HepG2 (cell line): Measurements from ENCODE around the gene CKAP5. TPM values are rescaled to one million over a fixed set of nuclear protein-coding genes. Genes with fewer than 3 reads are reported as not detected.
A peak's percentile ranks its signal among the peaks of the same experiment; 100 is the strongest.

Source experiments
- ATAC-seq: fragments of 200-7000 bp; cut with Tn5 transposase; 3 replicates; pipeline ENCODE4 v1.9.1; 2020; ENCODE audit warnings: mild to moderate bottlenecking, moderate library complexity
- BruUV-seq: library from RNA; stranded (reverse); fragments of 400-500 nt; replicated peaks from 2 replicates; lab custom pipeline; 2021; lab: Mats Ljungman, UMichigan
- CTCF ChIA-PET: fragments of 300-600 bp; formaldehyde crosslinking; extraction: SDS; loops from one replicate; lab custom pipeline; 2021; ENCODE audit warnings: low total read pairs, inconsistent platforms, low intra/inter-chr PET ratio; lab: Yijun Ruan, JAX
- POLR2A ChIA-PET: fragments of 350-600 bp; sonication (Branson Sonifier 250); formaldehyde crosslinking; loops from one replicate; lab custom pipeline; 2020; ENCODE audit warnings: antibody characterized with exemption, inconsistent platforms; lab: Yijun Ruan, JAX
- DNase-seq: peaks from one replicate; pipeline ENCODE4 v3.0.0-alpha.2; 2015; ENCODE audit warnings: low spot score
- FAIRE-seq: peaks from 3 replicates; lab custom pipeline; 2011; peaks lifted over from hg19 to GRCh38; lab: Jason Lieb, UNC
- H2AFZ ChIP-seq: one replicate; pipeline ENCODE4 v1.6.1; 2011; ENCODE audit warnings: low read length, inconsistent platforms
- H3K27ac ChIP-seq: fragments of 300-600 bp; 3 replicates; pipeline ENCODE4 v1.8.0; 2011; ENCODE audit warnings: mixed run types, mild to moderate bottlenecking, mixed read lengths, low read length, inconsistent platforms; ENCODE audit not compliant: insufficient read depth; ENCODE audit errors: extremely low read length
- H3K27me3 ChIP-seq, 2 experiments: fragments of 200-600 bp in 1 of 2; 2 replicates in 1 of 2; 3 replicates in 1 of 2; pipeline versions ENCODE4 v1.6.0 to v1.8.0; 2011; ENCODE audit warnings: low read length in 2 of 2, mild to moderate bottlenecking in 2 of 2, moderate library complexity in 2 of 2, inconsistent platforms in 1 of 2; ENCODE audit not compliant: insufficient read depth in 2 of 2, control insufficient read depth in 1 of 2
- H3K36me3 ChIP-seq, 2 experiments: fragments of 200-600 bp in 1 of 2; replicated peaks in 1 of 2; 2 replicates in 1 of 2; 3 replicates in 1 of 2; pipeline versions ENCODE4 v1.5.1 to v1.8.0; 2011; ENCODE audit warnings: low read length in 2 of 2, inconsistent platforms in 1 of 2; ENCODE audit not compliant: insufficient read depth in 2 of 2, control insufficient read depth in 1 of 2
- H3K4me1 ChIP-seq: 2 replicates; pipeline ENCODE4 v1.5.1; 2012; ENCODE audit warnings: low read length, inconsistent platforms; ENCODE audit not compliant: insufficient read depth
- H3K4me2 ChIP-seq: 2 replicates; pipeline ENCODE4 v1.6.0; 2011; ENCODE audit warnings: low read depth, low read length, inconsistent platforms
- H3K4me3 ChIP-seq, 3 experiments: fragments of 200-600 bp in 1 of 3; sonication (generic), shearing (Covaris generic) in 1 of 3; replicated peaks in 1 of 3; 2 replicates each; pipeline ENCODE4 v1.5.1; 2011 to 2016; ENCODE audit warnings: low read length in 3 of 3, inconsistent platforms in 2 of 3, low read depth in 2 of 3, mild to moderate bottlenecking in 2 of 3, control low read depth in 1 of 3, mixed read lengths in 1 of 3; ENCODE audit not compliant: insufficient read depth in 1 of 3
- H3K79me2 ChIP-seq: one replicate; pipeline ENCODE4 v1.6.1; 2011; ENCODE audit warnings: low read length, inconsistent platforms; ENCODE audit not compliant: insufficient read depth
- H3K9ac ChIP-seq: 2 replicates; pipeline ENCODE4 v1.6.0; 2011; ENCODE audit warnings: mild to moderate bottlenecking, low read depth, low read length, inconsistent platforms; ENCODE audit not compliant: insufficient read depth
- H3K9me3 ChIP-seq: 2 replicates; pipeline ENCODE4 v1.5.1; 2012; ENCODE audit warnings: mild to moderate bottlenecking, low read length
- H4K20me1 ChIP-seq: 2 replicates; pipeline ENCODE4 v1.6.0; 2011; ENCODE audit warnings: inconsistent platforms, mild to moderate bottlenecking, low read length, moderate library complexity; ENCODE audit not compliant: insufficient read depth
- AGO1 ChIP-seq: fragments of 200-400 bp; formaldehyde crosslinking; IDR thresholded peaks from 2 replicates; pipeline ENCODE4 v1.6.1; 2017; ENCODE audit warnings: mild to moderate bottlenecking, low read depth, low read length, moderate library complexity; ENCODE audit not compliant: poor library complexity, severe bottlenecking
- AKAP8 ChIP-seq: sonication (generic); formaldehyde crosslinking; IDR thresholded peaks from 2 replicates; pipeline ENCODE4 v1.5.1; 2020; ENCODE audit warnings: mild to moderate bottlenecking, missing genetic modification reagents
- ATF2 ChIP-seq: sonication (generic); formaldehyde crosslinking; IDR thresholded peaks from 2 replicates; pipeline ENCODE4 v1.4.0; 2020; ENCODE audit warnings: missing genetic modification reagents
- ELF3 ChIP-seq: IDR thresholded peaks from 2 replicates; pipeline ENCODE4 v1.6.1; 2016; ENCODE audit warnings: missing genetic modification reagents, missing compliant biosample characterization
- KDM5B ChIP-seq: sonication (generic); formaldehyde crosslinking; IDR thresholded peaks from 2 replicates; pipeline ENCODE4 v1.4.0; 2020; ENCODE audit warnings: missing genetic modification reagents, mild to moderate bottlenecking, borderline replicate concordance
- NFATC3 ChIP-seq: sonication (generic); formaldehyde crosslinking; IDR thresholded peaks from 2 replicates; pipeline ENCODE4 v1.5.1; 2020; ENCODE audit warnings: mild to moderate bottlenecking, missing genetic modification reagents
- POLR2A ChIP-seq, 2 experiments: IDR thresholded peaks; 2 replicates each; pipeline ENCODE4 v1.6.1; 2011; ENCODE audit warnings: low read depth in 2 of 2, low read length in 2 of 2, mild to moderate bottlenecking in 1 of 2, moderate library complexity in 1 of 2; ENCODE audit not compliant: insufficient read depth in 1 of 2
- POLR2G ChIP-seq: fragments of 200-400 bp; formaldehyde crosslinking; IDR thresholded peaks from 2 replicates; pipeline ENCODE4 v1.6.1; 2018; ENCODE audit warnings: mild to moderate bottlenecking, low read depth, low read length, moderate library complexity
- REST ChIP-seq, 2 experiments: IDR thresholded peaks; 2 replicates each; pipeline ENCODE4 v1.6.1; 2011 to 2012; ENCODE audit warnings: low read length in 2 of 2, borderline replicate concordance in 1 of 2, low read depth in 1 of 2, mild to moderate bottlenecking in 1 of 2, moderate library complexity in 1 of 2
- SRY ChIP-seq: sonication (generic); formaldehyde crosslinking; IDR thresholded peaks from 2 replicates; pipeline ENCODE4 v1.8.0; 2022; ENCODE audit warnings: mild to moderate bottlenecking, missing genetic modification reagents
- ZNF253 ChIP-seq: sonication (generic); formaldehyde crosslinking; IDR thresholded peaks from 2 replicates; pipeline ENCODE4 v1.8.0; 2022; ENCODE audit warnings: mild to moderate bottlenecking, missing genetic modification reagents, borderline replicate concordance
- ZNF501 ChIP-seq: sonication (generic); formaldehyde crosslinking; IDR thresholded peaks from 2 replicates; pipeline ENCODE4 v1.5.1; 2020; ENCODE audit warnings: mild to moderate bottlenecking, moderate library complexity, missing genetic modification reagents
- ZNF788 ChIP-seq: sonication (generic); formaldehyde crosslinking; IDR thresholded peaks from 2 replicates; pipeline ENCODE4 v1.5.0; 2020; ENCODE audit warnings: mild to moderate bottlenecking, missing genetic modification reagents, borderline replicate concordance
- ZSCAN30 ChIP-seq: sonication (generic); formaldehyde crosslinking; IDR thresholded peaks from 2 replicates; pipeline ENCODE4 v1.5.0; 2020; ENCODE audit warnings: mild to moderate bottlenecking, missing genetic modification reagents
- WGBS: methylation state at CpG from one replicate; pipeline ENCODE4 v1.1.6; 2017; ENCODE audit warnings: low lambda C conversion rate; 5-methylcytosine and 5-hydroxymethylcytosine counted together
- in situ Hi-C: cut with HindIII; loops from 2 replicates; pipeline ENCODE4 v1.10.0; 2017; ENCODE audit warnings: low pct_unique_long_range_greater_than_20kb; ENCODE audit not compliant: extremely low pct_ligation_motif_present
- intact Hi-C: fragments of 100-400 bp; cut with micrococcal nuclease; formaldehyde crosslinking; loops from one replicate; pipeline ENCODE4 v1.10.0; 2022; ENCODE audit not compliant: unreplicated experiment
- polyA plus RNA-seq, 8 experiments: library from polyadenylated mRNA; depleted of rRNA in 3 of 8; stranded (reverse) in 7 of 8; unstranded in 1 of 8; fragments of >200 nt; fragmentation: Illumina TruSeq in 4 of 8; extraction: Trizol in 4 of 8; gene quantifications; 2 replicates each; pipeline versions ENCODE4 v1.2.1 to v1.2.3, GENCODE V29; 2011 to 2016; ENCODE audit warnings: low read depth in 4 of 8, missing spikeins in 1 of 8, mixed read lengths in 1 of 8; ENCODE audit not compliant: insufficient read depth in 1 of 8
- total RNA-seq, 5 experiments: library from RNA; depleted of rRNA; stranded (reverse); fragments of >200 nt; fragmentation: Illumina TruSeq; extraction: Trizol; gene quantifications; 2 replicates each; pipeline ENCODE4 v1.2.3, GENCODE V29; 2016; ENCODE audit warnings: low read depth in 1 of 5

CKAP5 gene
- total and polyA plus RNA-seq, 2 of the 13 experiments (the other 11 are each of a cell fraction or from before 2014, with no cell fraction given) = 79.2 to 103 TPM

- Histone ChIP-seq H3K4me3 (no peak overlapping the region), H2AFZ (no peak overlapping the region), H3K27me3 (no peaks in the 10 kb centered on the region), H3K4me2 (no peak overlapping the region), H3K27ac (no peak overlapping the region), H3K9ac (no peak overlapping the region), H3K79me2 (no peaks in the 10 kb centered on the region), H3K9me3 (no peaks in the 10 kb centered on the region), H4K20me1 (no peaks in the 10 kb centered on the region; the same call in 1 of the 2 replicates), H3K4me1 (peaks cover 16% of the 10 kb centered on the region), H3K36me3 (peaks cover 25 to 58% of the 10 kb centered on the region in 2 experiments)
- intact Hi-C loops (no loop called here), in situ Hi-C loops (no loop called here)
- ChIA-PET POLR2A (interaction anchor here (0.9 to 1.9 kb wide), 3 partner anchors 47 to 80 kb away, joined by 3 to 5 read pairs (median 4); partner anchors contain the start of genes ARHGAP1 and ZNF408), CTCF (no interaction called here)
- 98% methylated on average over 6 of the region's 6 CpGs for WGBS
- no peak for DNase-seq
- no peak for FAIRE-seq
- peak; percentile 3 for ATAC-seq
- TF ChIP-seq AKAP8 = 0 out of 2 replicates have a peak, but pooled peaks have one; percentile 34
- TF ChIP-seq ZNF788 (CRISPR knock-in tag) = peak; percentile 31; the same call in 1 of the 2 replicates
- no peak for TF ChIP-seq ATF2 (CRISPR knock-in tag)
- TF ChIP-seq NFATC3 (CRISPR knock-in tag) = no peak
- TF ChIP-seq KDM5B (CRISPR knock-in tag) = 0 out of 2 replicates have a peak, but pooled peaks have one; percentile 26
- TF ChIP-seq AGO1 = peak; percentile 73
- TF ChIP-seq ZNF253 (CRISPR knock-in tag) = no peak
- no peak for TF ChIP-seq REST (IDR thresholded peaks at IDR 0.05; ENCODE audit: borderline replicate concordance in 1 of 2, low read depth in 1 of 2, low read length in 2 of 2)
- TF ChIP-seq POLR2A (IDR thresholded peaks at IDR 0.05; ENCODE audit: insufficient read depth in 1 of 2, low read depth in 2 of 2, low read length in 2 of 2) = peak in 1 of 2 experiments; percentile 54; a peak in 2 of 4 replicates
- peak; percentile 40; the same call in 1 of the 2 replicates for TF ChIP-seq POLR2G
- TF ChIP-seq ELF3 (CRISPR knock-in tag) = no peak
- no peak for TF ChIP-seq SRY (CRISPR knock-in tag)
- peak; percentile 17; the same call in 1 of the 2 replicates for TF ChIP-seq ZNF501 (CRISPR knock-in tag)
- TF ChIP-seq ZSCAN30 (CRISPR knock-in tag) = no peak
- no TSS peak for BruUV-seq
Observed at GRCh38 chr11:46747150-46747549, 98.9 kb downstream of the CKAP5 start.
